Thyroid gland (tissue), 4 donors: ENCODE data around the gene C2orf42.
"Not testable (repeated sequence)": the region's sequence is repeated elsewhere in the genome, so short reads cannot be mapped to it uniquely, and the experiment has no call there.

ENCODE experiments used
- CTCF ChIP-seq, 6 experiments: fragments of 200-600 bp in 3 of 6; fragments of 450-650 bp in 3 of 6; sonication (generic) in 3 of 6; IDR thresholded peaks; one replicate each; pipeline ENCODE4 v1.5.1; 2016 to 2019; ENCODE audit warnings: antibody characterized with exemption in 6 of 6, mild to moderate bottlenecking in 2 of 6, inconsistent platforms in 1 of 6, moderate library complexity in 1 of 6
- POLR2A ChIP-seq, 2 donors: fragments of 450-650 bp; IDR thresholded peaks; one replicate each; pipeline ENCODE4 v1.6.1; 2017; ENCODE audit warnings: antibody characterized with exemption in 2 of 2, mild to moderate bottlenecking in 2 of 2, moderate library complexity in 1 of 2

GRCh38 chr2:70134323-70134983 is 56.4 kb downstream of the C2orf42 start:
- not testable (repeated sequence) for TF ChIP-seq POLR2A, CTCF (IDR thresholded peaks at IDR 0.05)
